Neural progenitor cell (in vitro differentiated cells): Measurements from ENCODE around the gene GOT2. TPM values are rescaled to one million over a fixed set of nuclear protein-coding genes. Genes with fewer than 3 reads are reported as not detected.
A peak's percentile ranks its signal among the peaks of the same experiment; 100 is the strongest.

Source experiments
- DNase-seq: peaks from one replicate; pipeline ENCODE4 v3.0.0-alpha.2; 2016; ENCODE audit warnings: low spot score
- H2AFZ ChIP-seq: fragments of 200-600 bp; sonication (generic); replicated peaks from 2 replicates; pipeline ENCODE4 v1.6.1; 2016; ENCODE audit warnings: antibody characterized with exemption
- H3F3A ChIP-seq: fragments of 200-600 bp; sonication (generic); 2 replicates; pipeline ENCODE4 v1.6.1; 2016; ENCODE audit warnings: antibody characterized with exemption, low read depth
- H3K27ac ChIP-seq: fragments of 200-600 bp; sonication (generic); 2 replicates; pipeline ENCODE4 v1.5.1; 2016; ENCODE audit warnings: mild to moderate bottlenecking
- H3K27me3 ChIP-seq: fragments of 200-600 bp; sonication (generic); 2 replicates; pipeline ENCODE4 v1.6.1; 2016; ENCODE audit warnings: mild to moderate bottlenecking, moderate library complexity
- H3K36me3 ChIP-seq: fragments of 200-600 bp; sonication (generic); 2 replicates; pipeline ENCODE4 v1.5.1; 2016
- H3K4me1 ChIP-seq: fragments of 200-600 bp; sonication (generic); 2 replicates; pipeline ENCODE4 v1.6.1; 2016; ENCODE audit warnings: mixed run types
- H3K4me2 ChIP-seq: fragments of 200-600 bp; sonication (generic); 2 replicates; pipeline ENCODE4 v1.6.1; 2016
- H3K4me3 ChIP-seq: fragments of 200-600 bp; sonication (generic); 2 replicates; pipeline ENCODE4 v1.5.1; 2016
- H3K79me2 ChIP-seq: fragments of 200-600 bp; sonication (generic); 2 replicates; pipeline ENCODE4 v1.6.1; 2016; ENCODE audit warnings: low read depth
- H3K9ac ChIP-seq: fragments of 200-600 bp; sonication (generic); 2 replicates; pipeline ENCODE4 v1.6.1; 2016
- H3K9me3 ChIP-seq: fragments of 200-600 bp; sonication (generic); 2 replicates; pipeline ENCODE4 v1.5.1; 2016; ENCODE audit warnings: low read depth
- H4K20me1 ChIP-seq: fragments of 200-600 bp; sonication (generic); 2 replicates; pipeline ENCODE4 v1.6.1; 2016; ENCODE audit warnings: low read depth
- H3K27ac Mint-ChIP-seq: 3 replicates; pipeline ENCODE4 v1.8.0; 2021; ENCODE audit warnings: mixed read lengths
- H3K27me3 Mint-ChIP-seq: 2 replicates; pipeline ENCODE4 v1.8.0; 2022; ENCODE audit warnings: low read depth, mild to moderate bottlenecking, inconsistent platforms, moderate library complexity, mixed read lengths; ENCODE audit not compliant: insufficient read depth
- H3K36me3 Mint-ChIP-seq: 3 replicates; pipeline ENCODE4 v1.8.0; 2021; ENCODE audit warnings: mixed read lengths
- H3K4me1 Mint-ChIP-seq: 3 replicates; pipeline ENCODE4 v1.8.0; 2021; ENCODE audit warnings: mixed read lengths
- H3K4me3 Mint-ChIP-seq: 3 replicates; pipeline ENCODE4 v1.8.0; 2021; ENCODE audit warnings: mild to moderate bottlenecking, moderate library complexity, mixed read lengths
- H3K9me3 Mint-ChIP-seq: 3 replicates; pipeline ENCODE4 v1.8.0; 2020; ENCODE audit warnings: mixed read lengths
- CTCF ChIP-seq: fragments of 200-600 bp; sonication (generic); IDR thresholded peaks from 2 replicates; pipeline ENCODE4 v1.5.1; 2017; ENCODE audit warnings: antibody characterized with exemption, mild to moderate bottlenecking
- EZH2 ChIP-seq: fragments of 200-600 bp; sonication (generic); IDR thresholded peaks from 2 replicates; pipeline ENCODE4 v1.6.1; 2017; ENCODE audit warnings: antibody characterized with exemption, mild to moderate bottlenecking, moderate library complexity
- EZH2phosphoT487 ChIP-seq: fragments of 200-600 bp; sonication (generic); IDR thresholded peaks from 2 replicates; pipeline ENCODE4 v1.6.1; 2017; ENCODE audit warnings: antibody characterized with exemption
- total RNA-seq: library from RNA; depleted of rRNA; stranded (reverse); fragments of >200 nt; gene quantifications from 2 replicates; pipeline ENCODE4 v1.2.3, GENCODE V29; 2015; ENCODE audit warnings: low replicate concordance

Gene GOT2
- total RNA-seq, 1 donor from 2014 or later, result 77.2 TPM

DNA sequence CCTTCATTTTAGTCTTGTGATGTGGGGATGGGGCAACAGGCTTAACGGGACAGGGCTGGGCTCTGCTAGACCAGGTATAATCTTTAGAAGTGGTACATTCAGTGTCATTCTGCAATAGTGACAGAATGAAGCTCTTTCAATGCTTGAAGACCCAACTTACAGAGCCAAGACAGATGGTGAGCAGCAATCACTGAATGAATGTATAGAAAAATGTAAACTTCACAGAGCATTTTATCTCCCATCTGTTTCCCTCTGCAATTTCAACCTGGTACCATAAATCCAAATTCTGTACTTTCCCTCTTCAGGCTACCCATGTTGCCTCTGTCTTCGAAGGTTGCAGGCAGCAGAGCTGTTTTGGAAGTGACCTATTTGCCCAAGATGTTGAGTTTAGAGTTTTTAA lies 33.5 kb upstream of the GOT2 start:
- Histone ChIP-seq H3F3A (no peaks in the 10 kb centered on the region), H3K4me1 (no peaks in the 10 kb centered on the region), H3K9ac (no peak overlapping the region), H3K79me2 (no peaks in the 10 kb centered on the region), H3K4me2 (no peak overlapping the region), H2AFZ (no peak overlapping the region), H3K4me3 (no peak overlapping the region), H3K27ac (no peak overlapping the region), H4K20me1 (no peaks in the 10 kb centered on the region), H3K36me3 (no peaks in the 10 kb centered on the region), H3K27me3 (no peaks in the 10 kb centered on the region), H3K9me3 (no peaks in the 10 kb centered on the region)
- Mint-ChIP-seq H3K4me1 (no peaks in the 10 kb centered on the region), H3K4me3 (no peak overlapping the region), H3K9me3 (no peaks in the 10 kb centered on the region), H3K36me3 (no peaks in the 10 kb centered on the region), H3K27me3 (peaks cover 5% of the 10 kb centered on the region), H3K27ac (no peak overlapping the region)
- DNase-seq, result no peak
- no peak for TF ChIP-seq EZH2phosphoT487
- TF ChIP-seq CTCF, result no peak
- TF ChIP-seq EZH2, result no peak

GRCh38 chr16:58756650-58757332 lies 22.7 kb upstream of the GOT2 start:
- Mint-ChIP-seq H3K9me3 (no peaks in the 10 kb centered on the region), H3K27ac (no peak overlapping the region), H3K27me3 (peaks cover 5% of the 10 kb centered on the region), H3K4me1 (peaks cover 8% of the 10 kb centered on the region), H3K36me3 (no peaks in the 10 kb centered on the region), H3K4me3 (no peak overlapping the region)
- Histone ChIP-seq H3F3A (no peaks in the 10 kb centered on the region), H3K4me3 (no peak overlapping the region), H3K9ac (no peak overlapping the region), H3K36me3 (no peaks in the 10 kb centered on the region), H3K79me2 (no peaks in the 10 kb centered on the region), H3K27ac (no peak overlapping the region), H3K4me2 (no peak overlapping the region), H2AFZ (no peak overlapping the region), H3K9me3 (no peaks in the 10 kb centered on the region), H3K27me3 (peaks cover 5% of the 10 kb centered on the region), H4K20me1 (no peaks in the 10 kb centered on the region), H3K4me1 (peaks cover 5% of the 10 kb centered on the region)
- TF ChIP-seq EZH2 (no peak), CTCF (no peak), EZH2phosphoT487 (no peak)
- DNase-seq, result no peak

DNA sequence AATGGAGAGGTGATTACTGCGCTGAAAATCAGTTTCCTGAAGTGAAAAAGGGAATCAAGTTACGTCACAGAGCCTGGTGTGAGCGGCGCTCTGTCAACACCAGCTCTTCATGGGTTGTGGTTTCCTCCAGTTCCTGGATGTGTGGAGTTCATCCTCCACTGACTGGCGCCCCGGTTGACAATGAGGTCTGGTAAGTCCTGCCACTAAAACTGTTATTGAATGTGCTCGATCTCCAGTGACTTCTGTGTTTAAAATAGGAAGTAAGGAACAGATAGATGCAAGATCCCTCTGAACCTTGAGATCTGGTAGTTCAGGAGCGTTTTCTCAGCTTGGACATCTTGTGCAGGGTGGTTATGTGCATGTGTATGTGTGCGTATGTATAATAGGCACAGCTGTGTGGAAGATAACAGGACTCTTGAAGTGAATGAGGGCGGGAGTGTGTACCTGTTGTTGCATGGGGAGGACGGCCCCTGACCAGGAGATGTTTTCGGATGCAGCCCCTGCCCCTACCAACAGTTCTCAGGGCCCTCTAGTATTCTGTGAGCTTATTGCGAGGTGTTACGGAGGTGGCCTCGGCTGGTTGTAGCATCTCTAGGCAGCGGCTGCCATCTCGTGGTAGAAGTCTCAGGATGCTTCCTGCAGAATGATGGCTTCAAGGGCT lies 22.0 kb upstream of the GOT2 start:
- no peak overlapping the region for H3K27ac ChIP-seq
- no peaks in the 10 kb centered on the region for H3K36me3 ChIP-seq
- peaks cover 5% of the 10 kb centered on the region for H3K27me3 ChIP-seq
- peak; percentile 91 for DNase-seq
- H3K4me1 Mint-ChIP-seq, result peaks cover 8% of the 10 kb centered on the region
- peak overlapping the region; percentile 11 for H3K4me2 ChIP-seq
- H4K20me1 ChIP-seq, result no peaks in the 10 kb centered on the region
- H3K4me1 ChIP-seq, result peaks cover 5% of the 10 kb centered on the region
- H3K4me3 ChIP-seq, result no peak overlapping the region
- no peaks in the 10 kb centered on the region for H3F3A ChIP-seq
- no peaks in the 10 kb centered on the region for H3K36me3 Mint-ChIP-seq
- H3K27ac Mint-ChIP-seq, result no peak overlapping the region
- TF ChIP-seq EZH2 (no peak), CTCF (peak; percentile 80)
- H2AFZ ChIP-seq, result peak overlapping the region; percentile 52
- no peak overlapping the region for H3K4me3 Mint-ChIP-seq
- H3K9ac ChIP-seq, result no peak overlapping the region
- H3K79me2 ChIP-seq, result no peaks in the 10 kb centered on the region
- H3K9me3 ChIP-seq, result no peaks in the 10 kb centered on the region
- H3K9me3 Mint-ChIP-seq, result no peaks in the 10 kb centered on the region
- peaks cover 5% of the 10 kb centered on the region for H3K27me3 Mint-ChIP-seq
